HepG2 (cell line): ENCODE results near the gene ZSCAN21. TPM values are rescaled to one million over a fixed set of nuclear protein-coding genes. Genes with fewer than 3 reads are reported as not detected.
A peak's percentile ranks its signal among the peaks of the same experiment; 100 is the strongest.

Source experiments
- GPBP1L1 ChIP-seq: sonication (generic); formaldehyde crosslinking; IDR thresholded peaks from 2 replicates; pipeline ENCODE4 v1.5.0; 2020; ENCODE audit warnings: mild to moderate bottlenecking, missing genetic modification reagents
- HMGXB4 ChIP-seq, 2 experiments: sonication (generic) in 1 of 2; formaldehyde crosslinking in 1 of 2; IDR thresholded peaks; 2 replicates each; pipeline versions ENCODE4 v1.4.0 to v1.6.1; 2018 to 2020; ENCODE audit warnings: missing genetic modification reagents in 2 of 2, borderline replicate concordance in 1 of 2, low read depth in 1 of 2, mild to moderate bottlenecking in 1 of 2, missing biosample characterization in 1 of 2
- KAT8 ChIP-seq: IDR thresholded peaks from 2 replicates; pipeline ENCODE4 v1.6.1; 2016; ENCODE audit warnings: missing genetic modification reagents, missing compliant biosample characterization
- MXI1 ChIP-seq: IDR thresholded peaks from 3 replicates; pipeline ENCODE4 v1.6.1; 2012; ENCODE audit warnings: low read depth, low read length, inconsistent platforms, borderline replicate concordance
- MYC ChIP-seq: sonication (generic); formaldehyde crosslinking; IDR thresholded peaks from 2 replicates; pipeline ENCODE4 v1.9.0; 2021; ENCODE audit warnings: missing genetic modification reagents, borderline replicate concordance
- NFIC ChIP-seq: IDR thresholded peaks from 2 replicates; pipeline ENCODE4 v1.6.1; 2012; ENCODE audit warnings: mild to moderate bottlenecking, low read length, inconsistent platforms
- REPIN1 ChIP-seq: sonication (generic); formaldehyde crosslinking; IDR thresholded peaks from 2 replicates; pipeline ENCODE4 v1.8.0; 2022; ENCODE audit warnings: missing genetic modification reagents, low read depth, mild to moderate bottlenecking, borderline replicate concordance
- RERE ChIP-seq: IDR thresholded peaks from 2 replicates; pipeline ENCODE4 v1.6.1; 2016; ENCODE audit warnings: low read depth, missing genetic modification reagents, missing compliant biosample characterization
- SRSF1 ChIP-seq: fragments of 200-400 bp; formaldehyde crosslinking; optimal IDR thresholded peaks from 2 replicates; pipeline ENCODE3; 2017; ENCODE audit warnings: mild to moderate bottlenecking, low read depth, low read length, moderate library complexity
- TEF ChIP-seq: sonication (generic); formaldehyde crosslinking; IDR thresholded peaks from 2 replicates; pipeline ENCODE4 v1.5.0; 2020; ENCODE audit warnings: missing genetic modification reagents
- THRA ChIP-seq: sonication (generic); formaldehyde crosslinking; IDR thresholded peaks from 2 replicates; pipeline ENCODE4 v1.4.0; 2020; ENCODE audit warnings: missing genetic modification reagents, borderline replicate concordance
- TP53 ChIP-seq: sonication (generic); formaldehyde crosslinking; conservative IDR thresholded peaks from 2 replicates; pipeline ENCODE4 v1.4.0; 2020; ENCODE audit warnings: missing genetic modification reagents
- ZFAT ChIP-seq: sonication (generic); formaldehyde crosslinking; conservative IDR thresholded peaks from 2 replicates; pipeline ENCODE4 v1.8.1; 2023; ENCODE audit warnings: missing genetic modification reagents, inconsistent platforms
- ZNF350 ChIP-seq: sonication (generic); formaldehyde crosslinking; IDR thresholded peaks from 2 replicates; pipeline ENCODE4 v1.4.0; 2020; ENCODE audit warnings: mild to moderate bottlenecking, low read depth, missing genetic modification reagents, borderline replicate concordance
- polyA plus RNA-seq, 8 experiments: library from polyadenylated mRNA; depleted of rRNA in 3 of 8; stranded (reverse) in 7 of 8; unstranded in 1 of 8; fragments of >200 nt; fragmentation: Illumina TruSeq in 4 of 8; extraction: Trizol in 4 of 8; gene quantifications; 2 replicates each; pipeline versions ENCODE4 v1.2.1 to v1.2.3, GENCODE V29; 2011 to 2016; ENCODE audit warnings: low read depth in 4 of 8, missing spikeins in 1 of 8, mixed read lengths in 1 of 8; ENCODE audit not compliant: insufficient read depth in 1 of 8
- total RNA-seq, 5 experiments: library from RNA; depleted of rRNA; stranded (reverse); fragments of >200 nt; fragmentation: Illumina TruSeq; extraction: Trizol; gene quantifications; 2 replicates each; pipeline ENCODE4 v1.2.3, GENCODE V29; 2016; ENCODE audit warnings: low read depth in 1 of 5

The ZSCAN21 gene
- total and polyA plus RNA-seq, 2 of the 13 experiments (the other 11 are each of a cell fraction or from before 2014, with no cell fraction given) = 7.0 to 10.0 TPM

GRCh38 chr7:100049441-100050291, at the start of gene ZSCAN21 (continued):
- TF ChIP-seq RERE (CRISPR knock-in tag) = no peak
- TF ChIP-seq THRA (CRISPR knock-in tag) = peak; percentile 50
- no peak for TF ChIP-seq REPIN1
- peak; percentile 77 to 82; a peak in 3 of 4 replicates for TF ChIP-seq HMGXB4 (CRISPR knock-in tag; IDR thresholded peaks at IDR 0.05; ENCODE audit: borderline replicate concordance in 1 of 2, low read depth in 1 of 2)
- TF ChIP-seq MXI1 = peak; percentile 36; the same call in 1 of the 3 replicates
- TF ChIP-seq TEF (CRISPR knock-in tag) = no peak
- peak; percentile 74 for TF ChIP-seq SRSF1
- no peak for TF ChIP-seq TP53 (CRISPR knock-in tag)
- no peak for TF ChIP-seq GPBP1L1 (CRISPR knock-in tag)
- TF ChIP-seq ZFAT (CRISPR knock-in tag) = no peak
- TF ChIP-seq NFIC = no peak
- peak; percentile 95 for TF ChIP-seq KAT8 (CRISPR knock-in tag)
- peak; percentile 70; the same call in 1 of the 2 replicates for TF ChIP-seq ZNF350 (CRISPR knock-in tag)
- TF ChIP-seq MYC (CRISPR knock-in tag) = peak; percentile 81
